HG03095 (cell line): Measurements from ENCODE around the gene SPOCD1.

ENCODE experiments used
- ATAC-seq: cut with Tn5 transposase; IDR thresholded peaks from one replicate; pipeline ENCODE4 v1.9.1; 2021; ENCODE audit warnings: moderate library complexity; ENCODE audit not compliant: unreplicated experiment

Gene SPOCD1

GRCh38 chr1:31801458-31801857 lies 14.4 kb downstream of the SPOCD1 start:
- ATAC-seq, result no peak

GRCh38 chr1:31800674-31800967 lies 15.2 kb downstream of the SPOCD1 start:
- ATAC-seq, result no peak

- ATAC-seq, result no peak
Measured at GRCh38 chr1:31799895-31800673, 15.7 kb downstream of the SPOCD1 start.

- no peak for ATAC-seq
Measured at GRCh38 chr1:31799196-31799894, 16.5 kb downstream of the SPOCD1 start.

- ATAC-seq, result no peak
Measured at GRCh38 chr1:31798433-31799195, 17.2 kb downstream of the SPOCD1 start.

- ATAC-seq, result no peak
Measured at GRCh38 chr1:31798086-31798432, 17.8 kb downstream of the SPOCD1 start.

- ATAC-seq, result no peak
Measured at GRCh38 chr1:31797216-31797615, 18.6 kb downstream of the SPOCD1 start.

- ATAC-seq, result no peak
Measured at GRCh38 chr1:31796707-31797106, 19.1 kb downstream of the SPOCD1 start.

GRCh38 chr1:31795801-31796621 lies 19.8 kb downstream of the SPOCD1 start:
- no peak for ATAC-seq

GRCh38 chr1:31795096-31795675 lies 20.6 kb downstream of the SPOCD1 start:
- no peak for ATAC-seq

GRCh38 chr1:31793586-31794285 lies 22.1 kb downstream of the SPOCD1 start:
- no peak for ATAC-seq

- no peak for ATAC-seq
Measured at GRCh38 chr1:31793086-31793485, 22.7 kb downstream of the SPOCD1 start.

- ATAC-seq, result no peak
Measured at GRCh38 chr1:31792541-31792940, 23.3 kb downstream of the SPOCD1 start.

- no peak for ATAC-seq
Measured at GRCh38 chr1:31792116-31792515, 23.7 kb downstream of the SPOCD1 start.

- no peak for ATAC-seq
Measured at GRCh38 chr1:31791131-31791858, 24.5 kb downstream of the SPOCD1 start.

- no peak for ATAC-seq
Measured at GRCh38 chr1:31790641-31791091, 25.2 kb downstream of the SPOCD1 start.

GRCh38 chr1:31790140-31790539 lies 25.7 kb downstream of the SPOCD1 start:
- ATAC-seq, result no peak

- no peak for ATAC-seq
Measured at GRCh38 chr1:31789259-31790065, 26.4 kb downstream of the SPOCD1 start.

GRCh38 chr1:31788825-31789256 lies 27.0 kb downstream of the SPOCD1 start:
- peak; percentile 6 for ATAC-seq
